Keratinocyte (primary cell): Measurements from ENCODE around the gene TATDN2. TPM values are rescaled to one million over a fixed set of nuclear protein-coding genes. Genes with fewer than 3 reads are reported as not detected.

Source experiments
- DNase-seq: peaks from one replicate; pipeline ENCODE4 v3.0.0-alpha.2; 2011; ENCODE audit warnings: low read depth, missing footprints, low spot score
- FAIRE-seq: peaks from 2 replicates; lab custom pipeline; 2011; peaks lifted over from hg19 to GRCh38; lab: Jason Lieb, UNC
- H2AFZ ChIP-seq: 2 replicates; pipeline ENCODE4 v1.6.0; 2012; ENCODE audit warnings: low read length, control low read depth, inconsistent platforms; ENCODE audit not compliant: control insufficient read depth
- H3K27ac ChIP-seq: 2 replicates; pipeline ENCODE4 v1.5.1; 2011; ENCODE audit warnings: low read length; ENCODE audit not compliant: control insufficient read depth, insufficient read depth
- H3K27me3 ChIP-seq: 3 replicates; pipeline ENCODE4 v1.6.0; 2011; ENCODE audit warnings: low read length; ENCODE audit not compliant: control insufficient read depth, insufficient read depth; ENCODE audit errors: extremely low read depth
- H3K36me3 ChIP-seq, 2 experiments: 2 replicates in 1 of 2; 3 replicates in 1 of 2; pipeline ENCODE4 v1.5.1; 2011; ENCODE audit warnings: low read length in 2 of 2, mild to moderate bottlenecking in 1 of 2; ENCODE audit not compliant: control insufficient read depth in 2 of 2, insufficient read depth in 2 of 2; ENCODE audit errors: extremely low read depth in 1 of 2
- H3K4me1 ChIP-seq: 3 replicates; pipeline ENCODE4 v1.5.1; 2011; ENCODE audit warnings: low read length; ENCODE audit not compliant: control insufficient read depth, insufficient read depth; ENCODE audit errors: extremely low read depth
- H3K4me2 ChIP-seq: 3 replicates; pipeline ENCODE4 v1.6.0; 2011; ENCODE audit warnings: low read depth, low read length; ENCODE audit not compliant: control insufficient read depth, insufficient read depth; ENCODE audit errors: extremely low read depth
- H3K4me3 ChIP-seq, 3 experiments: fragments of 200-600 bp in 1 of 3; sonication (generic) in 1 of 3; 2 replicates in 2 of 3; 3 replicates in 1 of 3; pipeline ENCODE4 v1.5.1; 2011 to 2016; ENCODE audit warnings: low read length in 3 of 3, mild to moderate bottlenecking in 3 of 3, control low read depth in 2 of 3, inconsistent platforms in 1 of 3, low read depth in 1 of 3, mixed read lengths in 1 of 3, mixed run types in 1 of 3, moderate library complexity in 1 of 3; ENCODE audit not compliant: control insufficient read depth in 2 of 3, insufficient read depth in 2 of 3; ENCODE audit errors: extremely low read depth in 1 of 3
- H3K79me2 ChIP-seq: 2 replicates; pipeline ENCODE4 v1.6.0; 2012; ENCODE audit warnings: low read length; ENCODE audit not compliant: control insufficient read depth, insufficient read depth
- H3K9ac ChIP-seq: 3 replicates; pipeline ENCODE4 v1.6.0; 2011; ENCODE audit warnings: low read length; ENCODE audit not compliant: control insufficient read depth, insufficient read depth; ENCODE audit errors: extremely low read depth
- H3K9me1 ChIP-seq: 3 replicates; pipeline ENCODE4 v1.6.0; 2011; ENCODE audit warnings: low read length; ENCODE audit not compliant: control insufficient read depth, insufficient read depth; ENCODE audit errors: extremely low read depth
- H3K9me3 ChIP-seq: 2 replicates; pipeline ENCODE4 v1.5.1; 2012; ENCODE audit warnings: low read depth, low read length; ENCODE audit not compliant: control insufficient read depth
- H4K20me1 ChIP-seq: 3 replicates; pipeline ENCODE4 v1.6.0; 2011; ENCODE audit warnings: low read length; ENCODE audit not compliant: control insufficient read depth, insufficient read depth; ENCODE audit errors: extremely low read depth
- EZH2 ChIP-seq: IDR thresholded peaks from one replicate; pipeline ENCODE4 v1.6.1; 2012; ENCODE audit warnings: inconsistent platforms, mild to moderate bottlenecking, low read length, moderate library complexity
- dilution Hi-C: fragments of 300-500 bp; cut with MboI; formaldehyde crosslinking; loops from one replicate; pipeline ENCODE4 v1.7.0; 2020; ENCODE audit warnings: low sequenced_read_pairs; ENCODE audit not compliant: extremely low pct_ligation_motif_present
- polyA plus RNA-seq, 5 experiments: library from polyadenylated mRNA; depleted of rRNA in 3 of 5; stranded (reverse) in 3 of 5; stranded (forward) in 1 of 5; unstranded in 1 of 5; fragments of >200 nt; gene quantifications; 1 replicate in 1 of 5; 2 replicates in 3 of 5; 3 replicates in 1 of 5; pipeline versions ENCODE4 v1.2.1 to v1.2.3, GENCODE V29; 2011 to 2012; ENCODE audit warnings: missing spikeins in 2 of 5, low read depth in 1 of 5, low replicate concordance in 1 of 5
- TF ChIP-seq, protein P1 (sequence below), 3 experiments: IDR thresholded peaks in 1 of 3; conservative IDR thresholded peaks in 1 of 3; optimal IDR thresholded peaks in 1 of 3; 2 replicates in 2 of 3; 3 replicates in 1 of 3; pipeline versions ENCODE3 to v1.5.1; 2011; ENCODE audit warnings: low read length in 3 of 3, mild to moderate bottlenecking in 3 of 3, moderate library complexity in 2 of 3, control low read depth in 1 of 3, inconsistent platforms in 1 of 3; ENCODE audit not compliant: insufficient read depth in 2 of 3; ENCODE audit errors: extremely low read depth in 1 of 3

TATDN2 gene
- polyA plus RNA-seq, 1 donor (not counting 4 experiments of a cell fraction or from before 2014, with no cell fraction given) = 13.8 TPM

GRCh38 chr3:10288575-10288960, 40.3 kb downstream of the TATDN2 start:
- TF ChIP-seq, protein P1, sequence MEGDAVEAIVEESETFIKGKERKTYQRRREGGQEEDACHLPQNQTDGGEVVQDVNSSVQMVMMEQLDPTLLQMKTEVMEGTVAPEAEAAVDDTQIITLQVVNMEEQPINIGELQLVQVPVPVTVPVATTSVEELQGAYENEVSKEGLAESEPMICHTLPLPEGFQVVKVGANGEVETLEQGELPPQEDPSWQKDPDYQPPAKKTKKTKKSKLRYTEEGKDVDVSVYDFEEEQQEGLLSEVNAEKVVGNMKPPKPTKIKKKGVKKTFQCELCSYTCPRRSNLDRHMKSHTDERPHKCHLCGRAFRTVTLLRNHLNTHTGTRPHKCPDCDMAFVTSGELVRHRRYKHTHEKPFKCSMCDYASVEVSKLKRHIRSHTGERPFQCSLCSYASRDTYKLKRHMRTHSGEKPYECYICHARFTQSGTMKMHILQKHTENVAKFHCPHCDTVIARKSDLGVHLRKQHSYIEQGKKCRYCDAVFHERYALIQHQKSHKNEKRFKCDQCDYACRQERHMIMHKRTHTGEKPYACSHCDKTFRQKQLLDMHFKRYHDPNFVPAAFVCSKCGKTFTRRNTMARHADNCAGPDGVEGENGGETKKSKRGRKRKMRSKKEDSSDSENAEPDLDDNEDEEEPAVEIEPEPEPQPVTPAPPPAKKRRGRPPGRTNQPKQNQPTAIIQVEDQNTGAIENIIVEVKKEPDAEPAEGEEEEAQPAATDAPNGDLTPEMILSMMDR (optimal IDR thresholded peaks at IDR 0.05 in 1 of 3, IDR thresholded peaks at IDR 0.05 in 1 of 3, conservative IDR thresholded peaks at IDR 0.05 in 1 of 3; ENCODE audit: extremely low read depth in 1 of 3, insufficient read depth in 2 of 3, low read length in 3 of 3) = no peak
- TF ChIP-seq EZH2 = no peak
- FAIRE-seq = no peak

GRCh38 chr3:10289077-10289476, 40.8 kb downstream of the TATDN2 start:
- no peak overlapping the region for H3K4me2 ChIP-seq
- no peak for DNase-seq
- H3K79me2 ChIP-seq = no peaks in the 10 kb centered on the region
- no peaks in the 10 kb centered on the region for H3K27me3 ChIP-seq
- no peak overlapping the region for H3K27ac ChIP-seq
- H3K4me3 ChIP-seq = no peak overlapping the region
- no peak for TF ChIP-seq EZH2
- TF ChIP-seq, protein P1 (optimal IDR thresholded peaks at IDR 0.05 in 1 of 3, IDR thresholded peaks at IDR 0.05 in 1 of 3, conservative IDR thresholded peaks at IDR 0.05 in 1 of 3; ENCODE audit: extremely low read depth in 1 of 3, insufficient read depth in 2 of 3, low read length in 3 of 3) = no peak
- no peak for FAIRE-seq
- dilution Hi-C loops = no loop called here
- H3K9me3 ChIP-seq = no peaks in the 10 kb centered on the region
- no peaks in the 10 kb centered on the region for H3K4me1 ChIP-seq
- H3K36me3 ChIP-seq = peaks cover 9 to 18% of the 10 kb centered on the region in 2 experiments
- H3K9me1 ChIP-seq = no peaks in the 10 kb centered on the region
- no peak overlapping the region for H2AFZ ChIP-seq
- no peak overlapping the region for H3K9ac ChIP-seq
- no peaks in the 10 kb centered on the region for H4K20me1 ChIP-seq

More at GRCh38 chr3:10288575-10288960, 40.3 kb downstream of the TATDN2 start:
- H3K79me2 ChIP-seq = no peaks in the 10 kb centered on the region
- H3K4me1 ChIP-seq = peaks cover under 1% of the 10 kb centered on the region
- no peaks in the 10 kb centered on the region for H4K20me1 ChIP-seq
- peaks cover 8 to 18% of the 10 kb centered on the region in 2 experiments for H3K36me3 ChIP-seq
- no peaks in the 10 kb centered on the region for H3K9me1 ChIP-seq
- no peak overlapping the region for H3K4me2 ChIP-seq
- H2AFZ ChIP-seq = no peak overlapping the region
- no peak for DNase-seq
- H3K4me3 ChIP-seq = no peak overlapping the region
- no peak overlapping the region for H3K9ac ChIP-seq
- H3K9me3 ChIP-seq = no peaks in the 10 kb centered on the region
- no peak overlapping the region for H3K27ac ChIP-seq
- H3K27me3 ChIP-seq = no peaks in the 10 kb centered on the region
- dilution Hi-C loops = no loop called here
